Stimulated activated CD8-positive, alpha-beta memory T cell treated with anti-CD3 and anti-CD28 coated beads, Interleukin-4, amount 100 ng/mL, for 1 hour (primary cell): Measurements from ENCODE around the gene MCU.
"Not testable (repeated sequence)": the region's sequence is repeated elsewhere in the genome, so short reads cannot be mapped to it uniquely, and the experiment has no call there.

Experiments
- DNase-seq, 2 donors: peaks; one replicate each; pipeline ENCODE4 v3.0.0-alpha.2; 2020; ENCODE audit warnings: low read depth in 2 of 2, low spot score in 1 of 2

MCU gene, protein sequence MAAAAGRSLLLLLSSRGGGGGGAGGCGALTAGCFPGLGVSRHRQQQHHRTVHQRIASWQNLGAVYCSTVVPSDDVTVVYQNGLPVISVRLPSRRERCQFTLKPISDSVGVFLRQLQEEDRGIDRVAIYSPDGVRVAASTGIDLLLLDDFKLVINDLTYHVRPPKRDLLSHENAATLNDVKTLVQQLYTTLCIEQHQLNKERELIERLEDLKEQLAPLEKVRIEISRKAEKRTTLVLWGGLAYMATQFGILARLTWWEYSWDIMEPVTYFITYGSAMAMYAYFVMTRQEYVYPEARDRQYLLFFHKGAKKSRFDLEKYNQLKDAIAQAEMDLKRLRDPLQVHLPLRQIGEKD

DNA sequence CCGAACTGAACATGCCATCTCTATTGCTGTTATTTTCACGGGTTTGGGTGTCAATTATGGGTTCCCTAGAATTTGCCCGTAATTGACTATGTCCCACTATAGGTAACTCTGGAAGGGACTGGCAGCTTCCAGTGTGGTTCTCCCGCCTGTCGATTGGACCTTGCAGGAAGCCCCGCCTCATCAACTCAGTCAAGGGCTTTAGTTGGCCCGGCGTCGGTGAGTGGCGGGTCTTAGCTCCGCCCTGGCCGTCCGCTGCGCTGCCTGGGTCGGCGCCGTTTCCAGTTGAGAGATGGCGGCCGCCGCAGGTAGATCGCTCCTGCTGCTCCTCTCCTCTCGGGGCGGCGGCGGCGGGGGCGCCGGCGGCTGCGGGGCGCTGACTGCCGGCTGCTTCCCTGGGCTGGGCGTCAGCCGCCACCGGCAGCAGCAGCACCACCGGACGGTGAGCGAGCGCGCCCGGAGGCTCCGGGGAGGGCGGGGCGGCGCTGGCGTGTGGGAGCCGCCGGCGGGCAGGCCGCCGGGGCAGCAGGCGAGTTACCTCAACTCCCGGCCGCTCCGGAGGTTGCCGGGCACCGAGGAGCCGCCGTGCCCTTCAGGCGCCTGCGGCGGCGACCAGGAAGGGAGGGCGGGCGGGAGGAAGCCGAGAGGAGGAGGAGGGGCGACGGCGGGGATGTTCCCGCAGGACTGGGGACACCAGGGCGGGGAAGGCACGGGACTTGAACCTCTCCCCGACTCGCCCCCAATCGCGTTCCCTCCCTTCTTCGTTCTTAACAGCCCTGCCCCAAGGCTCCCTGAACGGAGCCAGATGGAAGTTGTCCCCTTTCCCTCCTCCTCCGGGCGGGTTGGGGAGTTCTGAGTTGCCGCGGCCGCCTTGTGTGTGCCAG lies at the start of gene MCU:
Gene MCU, plus strand, starts transcription at position 281 of the 881 bp plus-strand sequence. Its CDS starts 9 bp downstream, at position 290.
- DNase-seq, result peak; percentile 72 to 85

DNA sequence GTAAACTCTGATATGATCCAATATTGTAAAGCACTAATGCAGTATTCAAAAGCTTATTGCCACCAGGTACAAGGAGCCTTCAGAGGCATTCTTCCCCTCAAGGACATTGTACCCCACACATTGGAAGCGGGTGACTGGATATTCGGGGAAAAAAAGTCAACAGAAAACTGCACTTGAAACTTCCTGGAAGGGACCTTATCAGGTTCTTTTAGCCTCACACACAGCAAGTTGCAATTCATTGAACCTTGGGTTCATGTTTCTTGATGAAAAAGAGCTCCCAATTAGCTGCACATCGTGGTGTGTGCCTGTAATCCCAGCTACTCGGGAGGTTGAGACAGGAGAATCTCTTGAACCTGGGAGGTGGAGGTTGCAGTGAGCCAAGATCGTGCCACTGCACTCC lies 49.6 kb upstream of the MCU start:
- no peak for DNase-seq

DNA sequence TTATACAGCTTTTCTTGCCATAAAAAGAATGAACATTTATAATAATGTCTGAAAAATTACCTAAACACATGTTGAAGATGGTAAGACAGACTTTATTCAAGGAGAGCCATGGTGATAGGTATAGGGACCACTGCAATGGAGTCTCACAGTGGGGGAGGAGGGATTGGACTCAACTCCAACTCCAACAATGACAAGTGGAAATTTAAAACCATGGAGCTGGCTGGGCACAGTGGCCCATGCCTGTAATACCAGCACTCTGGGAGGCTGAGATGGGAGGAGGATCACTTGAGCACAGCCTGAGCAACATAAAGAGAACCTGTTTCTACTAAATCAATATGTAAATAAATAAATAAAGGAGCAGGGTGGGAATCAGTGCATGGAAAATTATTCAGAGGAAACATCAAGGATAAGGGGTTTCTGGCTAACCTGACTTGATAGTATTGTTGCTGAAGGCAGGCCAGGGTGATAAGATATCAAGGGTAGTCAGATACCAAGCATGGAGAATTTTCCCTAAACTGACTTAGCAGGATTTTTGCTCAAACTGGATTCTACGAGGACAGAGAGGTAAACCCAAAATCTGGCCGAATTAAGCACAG lies 46.6 kb upstream of the MCU start:
- DNase-seq, result no peak

DNA sequence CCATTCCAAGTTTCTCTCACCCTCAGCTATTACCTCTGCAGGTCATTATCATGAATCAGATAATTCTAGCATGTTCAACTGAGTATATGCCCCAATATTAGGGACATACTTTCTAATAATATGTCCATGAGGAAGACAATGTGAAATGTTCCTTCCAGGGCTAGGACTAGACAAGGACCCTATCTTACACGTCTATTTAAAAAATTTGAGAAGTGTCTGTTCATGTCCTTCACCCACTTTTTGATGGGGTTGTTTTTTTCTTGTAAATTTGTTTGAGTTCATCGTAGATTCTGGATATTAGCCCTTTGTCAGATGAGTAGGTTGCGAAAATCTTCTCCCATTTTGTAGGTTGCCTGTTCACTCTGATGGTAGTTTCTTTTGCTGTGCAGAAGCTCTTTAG lies 45.0 kb upstream of the MCU start:
- DNase-seq, result not testable (repeated sequence)

DNA sequence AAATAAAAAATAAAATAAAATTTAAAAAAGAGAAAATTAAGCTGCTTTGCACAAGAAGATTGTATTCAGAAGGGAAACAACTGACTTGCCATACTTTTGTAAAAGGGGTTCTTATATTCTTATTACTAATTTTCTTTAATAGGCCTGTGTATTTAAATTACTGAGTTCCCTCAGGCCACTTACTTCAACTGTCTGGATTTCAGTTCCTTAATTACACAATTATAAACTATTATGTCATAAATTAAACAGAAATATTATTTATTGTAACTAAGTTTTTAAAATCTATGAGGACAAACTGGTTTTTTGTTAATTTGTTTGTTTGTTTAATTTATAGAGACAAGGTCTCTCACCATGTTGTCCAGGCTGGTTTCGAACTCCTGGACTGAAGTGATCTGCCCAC lies 43.6 kb upstream of the MCU start:
- no peak for DNase-seq

DNA sequence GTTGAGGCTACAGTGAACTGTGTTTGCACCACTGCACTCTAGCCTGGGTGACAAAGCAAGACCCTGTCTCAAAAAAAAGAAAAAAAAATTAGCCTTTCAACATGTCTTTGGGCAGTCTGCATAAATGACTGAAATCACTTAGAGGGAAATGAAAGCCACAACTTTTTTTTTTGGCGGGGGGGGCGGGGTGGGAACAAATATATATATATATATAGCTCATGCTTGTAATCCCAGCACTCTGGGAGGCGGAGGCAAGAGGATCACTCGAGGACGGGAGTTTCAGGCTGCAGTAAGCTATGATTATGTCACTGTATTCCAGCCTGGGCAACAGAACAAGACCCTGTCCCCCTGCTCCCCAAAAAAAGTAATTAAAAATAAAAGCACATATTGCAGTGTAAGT lies 42.7 kb upstream of the MCU start:
- no peak for DNase-seq

DNA sequence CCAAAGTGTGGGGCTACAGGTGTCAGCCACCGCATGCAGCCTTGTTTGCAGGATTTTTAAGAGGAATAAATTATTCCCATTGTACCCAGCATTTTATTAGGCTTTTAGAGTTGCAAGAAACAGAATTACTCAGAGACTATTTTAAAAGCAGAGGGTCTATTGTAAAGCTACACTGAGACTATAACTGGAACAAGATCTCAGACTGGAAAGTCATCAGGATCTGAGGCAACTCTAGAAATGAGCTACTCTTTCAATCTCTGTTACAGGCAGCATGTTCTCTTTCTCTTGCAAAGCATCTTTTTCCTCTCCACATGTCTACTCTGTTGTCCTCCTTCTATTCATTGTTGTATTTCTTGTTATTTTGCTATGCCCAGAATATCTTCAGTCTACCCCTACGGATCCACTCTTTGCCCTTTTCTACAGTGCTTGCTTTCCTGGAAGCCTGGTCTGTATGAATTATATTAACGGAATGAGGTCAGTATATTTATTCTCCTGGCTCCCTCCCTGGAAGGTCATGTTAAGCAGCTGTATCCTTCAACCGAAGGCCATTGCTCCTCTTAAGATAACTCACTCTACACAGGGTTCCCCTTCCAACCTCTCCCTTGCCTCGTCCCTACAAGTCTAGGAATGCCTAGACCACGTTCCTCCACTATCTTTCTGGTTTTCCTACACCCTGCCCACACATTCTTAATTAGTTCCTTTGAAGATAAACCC lies 38.4 kb upstream of the MCU start:
- DNase-seq, result no peak

DNA sequence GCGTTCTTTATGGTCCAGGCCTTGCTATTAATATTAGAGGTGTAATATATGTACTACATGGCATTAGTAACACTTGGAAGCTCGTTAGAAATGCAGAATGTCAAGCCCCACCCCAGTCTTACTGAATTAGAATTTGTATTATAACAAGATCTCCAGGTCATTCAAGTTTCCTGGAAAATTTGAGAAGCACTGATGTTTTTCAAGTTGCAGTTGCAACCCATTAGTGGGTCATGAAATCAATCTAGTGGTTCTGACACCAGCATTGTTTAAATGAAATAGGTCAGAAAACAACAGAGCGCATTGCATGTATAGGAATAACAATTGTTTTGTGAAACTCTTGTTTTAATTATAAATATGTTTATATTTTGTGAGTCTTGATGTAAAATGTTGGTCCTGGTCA lies 37.2 kb upstream of the MCU start:
- DNase-seq, result no peak

DNA sequence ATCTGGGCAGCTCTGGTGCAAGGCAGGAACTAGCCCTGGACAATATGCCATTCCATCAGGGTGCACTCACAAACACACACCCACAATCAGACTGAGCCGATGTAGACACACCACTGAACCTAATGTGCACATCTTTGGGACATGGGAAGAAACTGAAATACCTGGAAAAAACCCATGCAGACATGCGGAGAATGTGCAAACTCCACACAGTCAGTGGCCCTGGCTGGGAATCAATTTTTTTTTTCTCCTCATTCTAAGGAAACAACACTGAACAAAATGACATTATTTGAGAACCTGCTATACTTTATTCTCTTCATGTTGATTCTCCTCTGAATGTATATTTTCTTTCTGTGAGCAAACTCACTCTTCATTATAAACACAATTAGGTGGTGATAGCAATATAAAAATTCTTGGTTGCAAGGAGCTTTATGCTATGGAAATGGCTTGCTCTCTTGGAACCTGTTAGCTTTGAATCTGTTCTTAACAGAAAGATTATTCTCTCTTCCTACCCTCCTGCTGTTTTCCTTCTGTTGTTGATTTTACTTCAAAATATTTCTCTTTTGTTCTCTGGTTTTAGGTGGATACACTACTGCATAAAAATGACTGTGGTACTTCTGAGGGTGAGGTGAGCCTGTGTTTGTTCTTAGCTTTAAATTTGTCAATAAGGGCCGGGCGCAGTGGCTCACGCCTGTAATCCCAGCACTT lies 33.1 kb upstream of the MCU start:
- DNase-seq, result no peak

DNA sequence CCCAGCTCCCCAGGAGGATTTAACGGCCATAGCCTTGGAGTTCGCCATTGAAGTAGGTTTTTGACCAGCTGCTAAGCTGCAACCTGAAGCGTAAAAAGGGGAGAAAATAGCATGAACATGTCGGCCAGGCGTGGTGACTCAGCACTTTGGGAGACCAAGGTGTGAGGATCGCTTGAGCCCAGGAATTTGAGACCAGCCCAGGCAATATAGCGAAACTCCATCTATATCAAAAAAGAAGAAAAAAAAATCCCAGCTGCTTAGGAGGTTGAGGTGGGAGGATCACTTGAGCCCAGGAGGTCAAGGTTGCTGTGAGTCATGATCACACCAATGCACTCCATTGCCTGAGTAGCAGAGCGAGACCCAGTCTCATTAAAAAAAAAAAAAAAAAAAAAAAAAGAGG lies 32.2 kb upstream of the MCU start:
- no peak for DNase-seq

DNA sequence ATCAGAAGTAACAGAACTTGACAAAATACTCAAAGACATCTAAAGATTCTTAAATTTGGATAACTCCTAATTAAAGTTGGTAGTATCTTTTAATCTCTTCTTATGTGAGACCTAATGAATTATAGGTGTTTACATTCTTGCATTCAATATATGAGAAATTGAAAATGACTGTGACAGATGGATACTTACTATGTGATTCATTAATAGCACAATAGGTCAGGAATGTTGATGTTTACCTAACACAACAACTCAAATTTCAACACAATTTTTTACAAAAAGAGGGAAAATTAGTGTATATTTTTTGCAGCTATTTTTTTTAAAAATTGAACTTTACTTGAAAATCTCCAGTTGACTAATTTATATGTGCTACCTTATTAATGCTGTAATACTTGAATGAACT lies 31.7 kb upstream of the MCU start:
- no peak for DNase-seq

DNA sequence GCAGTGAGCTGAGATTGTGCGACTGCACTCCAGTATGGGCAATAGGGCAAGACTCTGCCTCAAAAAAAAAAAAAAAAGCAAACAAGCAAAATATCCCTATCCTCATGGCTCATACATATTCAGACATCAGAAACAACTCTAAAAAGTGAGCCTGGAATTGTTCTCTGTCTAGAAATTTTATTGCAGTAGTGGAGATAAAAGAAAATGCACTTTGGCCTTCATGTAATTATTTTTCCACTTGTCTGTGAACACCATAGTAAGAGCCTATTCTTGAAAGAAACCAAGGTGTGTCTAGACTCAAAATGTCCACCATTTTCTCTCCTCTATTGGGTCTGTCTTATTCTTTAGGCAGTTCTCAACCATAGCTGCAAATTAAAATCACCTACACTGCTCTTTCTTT lies 30.5 kb upstream of the MCU start:
- no peak for DNase-seq

DNA sequence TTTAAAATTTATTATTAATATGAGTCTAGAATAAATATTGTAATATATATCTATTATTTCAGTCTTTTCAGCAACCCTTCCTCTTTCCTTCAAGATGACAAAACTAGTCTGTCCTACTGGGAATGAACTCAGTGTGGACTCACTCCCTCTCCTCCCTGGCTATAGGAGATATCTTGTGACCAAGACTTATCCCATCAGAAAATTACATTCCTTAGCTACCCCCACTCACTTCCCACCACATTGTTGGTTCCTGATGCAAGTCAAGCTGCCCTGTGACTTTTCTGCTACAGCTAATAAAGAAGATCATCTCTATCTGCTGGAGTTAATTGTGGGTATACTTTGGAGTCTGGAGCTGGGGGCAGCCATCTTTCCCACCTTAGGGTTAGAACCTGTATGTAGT lies 28.0 kb upstream of the MCU start:
- no peak for DNase-seq

DNA sequence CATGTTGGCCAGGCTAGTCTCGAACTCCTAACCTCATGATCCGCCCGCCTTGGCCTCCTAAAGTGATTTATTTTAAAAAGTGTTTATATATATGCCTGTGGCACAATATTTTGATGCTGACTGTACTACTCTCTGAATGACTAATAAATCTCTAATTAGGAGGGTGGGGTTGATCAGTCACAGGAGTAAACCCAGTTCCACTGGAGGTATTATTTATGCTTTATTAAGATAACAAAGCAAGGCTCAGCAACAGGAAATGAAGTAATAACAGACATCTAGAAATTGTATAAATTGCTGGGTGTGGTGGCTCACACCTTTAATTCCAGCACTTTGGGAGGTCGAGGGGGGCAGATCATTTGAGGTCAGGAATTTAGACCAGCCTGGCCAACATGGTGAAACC lies 26.0 kb upstream of the MCU start:
- DNase-seq, result no peak

DNA sequence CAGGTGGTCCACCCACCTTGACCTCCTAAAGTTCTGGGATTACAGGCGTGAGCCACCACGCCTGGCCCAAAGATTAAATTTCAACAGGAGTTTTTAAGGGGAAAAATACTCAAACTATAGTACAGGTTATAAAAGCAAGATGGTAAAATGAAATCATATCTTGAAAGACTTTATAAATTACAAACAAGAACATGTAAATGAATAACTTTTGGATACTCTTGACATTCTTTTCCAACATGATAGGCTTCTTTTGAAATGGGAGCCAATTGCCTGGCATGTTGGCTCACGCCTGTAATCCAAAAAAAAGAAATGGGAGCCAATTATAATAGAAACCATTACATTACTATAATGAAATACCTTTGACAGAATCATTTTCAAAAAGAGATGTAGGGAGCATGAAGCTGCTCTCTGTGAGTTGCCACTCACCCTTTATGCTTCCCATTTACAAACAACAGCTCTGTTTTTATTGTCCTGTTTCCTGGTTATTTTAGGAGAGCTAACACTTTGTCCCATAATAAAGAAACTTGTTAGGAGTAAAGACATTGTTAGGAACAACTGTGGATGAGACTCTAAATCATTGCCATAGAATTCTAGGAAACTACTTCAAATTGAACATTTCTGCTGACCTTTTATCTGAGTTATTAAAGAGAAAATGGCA lies 24.6 kb upstream of the MCU start:
- DNase-seq, result no peak

DNA sequence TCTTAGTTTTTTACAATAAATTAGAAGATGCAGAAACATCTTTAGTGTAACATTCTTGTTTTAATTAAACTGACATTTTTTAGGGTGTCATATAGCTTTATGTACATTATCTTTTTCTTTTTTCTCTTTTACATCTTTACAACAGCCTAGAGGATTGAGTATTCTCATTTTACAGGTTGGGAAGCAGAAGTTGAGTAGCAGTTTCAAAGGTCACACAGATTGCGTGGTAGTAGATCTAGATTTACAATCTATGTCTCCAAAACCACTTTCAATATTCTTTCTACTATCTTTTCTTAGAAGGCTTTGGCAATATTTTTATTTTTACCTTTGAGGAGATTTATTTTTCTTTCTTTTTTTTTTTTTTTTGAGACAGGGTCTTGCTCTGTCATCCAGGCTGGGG lies 18.7 kb upstream of the MCU start:
- DNase-seq, result no peak

DNA sequence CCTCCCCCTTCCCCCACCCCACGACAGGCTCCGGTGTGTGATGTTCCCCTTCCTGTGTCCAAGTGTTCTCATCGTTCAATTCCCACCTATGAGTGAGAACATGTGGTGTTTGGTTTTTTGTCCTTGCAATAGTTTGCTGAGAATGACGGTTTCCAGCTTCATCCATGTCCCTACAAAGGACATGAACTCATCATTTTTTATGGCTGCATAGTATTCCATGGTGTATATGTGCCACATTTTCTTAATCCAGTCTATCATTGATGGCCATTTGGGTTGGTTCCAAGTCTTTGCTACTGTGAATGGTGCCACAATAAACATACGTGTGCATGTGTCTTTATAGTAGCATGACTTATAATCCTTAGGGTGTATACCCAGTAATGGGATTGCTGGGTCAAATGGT lies 17.8 kb upstream of the MCU start:
- not testable (repeated sequence) for DNase-seq

DNA sequence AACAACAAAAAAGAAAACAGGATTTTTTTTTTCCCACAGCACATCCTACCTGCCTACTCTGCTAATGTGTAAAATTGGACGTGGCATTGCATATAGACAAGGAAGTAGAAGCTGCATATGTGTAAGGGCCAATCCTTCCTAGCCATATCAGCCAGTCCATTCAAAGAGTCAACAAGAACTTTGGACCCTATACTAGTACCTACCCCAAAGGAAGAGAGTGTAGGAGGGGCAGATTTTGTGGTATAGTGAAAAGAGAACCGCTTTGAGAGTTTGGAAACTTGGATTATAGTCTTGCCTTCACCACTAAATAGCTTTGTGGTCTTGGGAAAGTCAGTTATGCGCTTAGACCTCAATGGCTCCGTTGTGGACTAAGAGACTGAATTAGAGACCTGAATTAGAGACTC lies 12.1 kb upstream of the MCU start:
- no peak for DNase-seq

DNA sequence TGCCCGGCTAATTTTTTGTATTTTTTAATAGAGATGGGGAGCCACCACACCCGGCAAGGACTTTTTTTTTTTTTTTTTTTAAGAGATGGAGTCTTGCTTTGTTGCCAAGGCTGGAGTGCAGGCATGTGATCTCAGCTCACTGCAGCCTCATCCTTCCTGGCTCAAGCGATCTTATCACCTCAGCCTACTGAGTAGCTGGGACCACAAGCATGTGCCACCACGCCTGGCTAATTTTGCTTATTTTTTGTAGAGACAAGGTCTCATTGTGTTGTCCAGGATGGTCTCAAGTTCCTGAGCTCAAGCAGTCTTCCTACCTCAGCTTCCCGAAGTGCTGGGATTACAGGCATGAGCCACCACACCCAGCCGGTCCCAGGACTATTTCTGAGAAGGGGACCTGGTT lies 9.3 kb upstream of the MCU start:
- DNase-seq, result no peak

DNA sequence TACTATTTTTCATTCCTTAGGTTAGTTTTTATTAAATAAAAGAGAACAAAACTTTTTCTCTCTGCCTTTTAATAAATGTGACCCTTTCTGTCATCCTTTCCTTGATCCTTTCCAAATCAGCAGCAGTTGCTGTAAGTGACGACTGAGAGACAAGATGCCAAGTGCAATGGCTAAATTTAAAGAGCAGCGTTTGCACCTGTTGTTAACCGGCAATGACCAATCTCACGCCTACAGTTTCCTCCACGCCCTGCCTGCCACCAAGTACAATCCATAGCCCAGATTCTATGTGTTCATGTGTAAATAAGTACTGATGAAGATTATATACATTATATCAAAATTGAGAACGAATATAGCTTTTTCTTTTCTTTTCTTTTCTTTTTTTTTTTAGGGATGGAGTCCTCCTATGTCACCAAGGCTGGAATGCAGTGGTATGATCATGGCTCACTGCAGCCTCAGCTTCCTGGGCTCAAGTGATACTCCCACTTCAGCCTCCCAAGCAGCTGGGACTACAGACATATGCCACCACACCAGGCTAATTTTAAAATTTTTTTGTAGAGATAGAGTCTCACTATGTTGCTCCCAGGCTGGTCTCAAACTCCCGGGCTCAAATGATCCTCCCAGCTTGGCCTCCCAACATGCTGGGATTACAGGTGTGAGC lies 6.5 kb upstream of the MCU start:
- no peak for DNase-seq
